SKM-1 treated with dmso at 0.1 percent for 144 hours (cell line): Measurements from ENCODE around the gene MASP1.

ENCODE experiments used
- DNase-seq: peaks from one replicate; lab custom pipeline; 2025; ENCODE audit not compliant: unreplicated experiment; lab: John Stamatoyannopoulos, UW

The MASP1 gene

DNA sequence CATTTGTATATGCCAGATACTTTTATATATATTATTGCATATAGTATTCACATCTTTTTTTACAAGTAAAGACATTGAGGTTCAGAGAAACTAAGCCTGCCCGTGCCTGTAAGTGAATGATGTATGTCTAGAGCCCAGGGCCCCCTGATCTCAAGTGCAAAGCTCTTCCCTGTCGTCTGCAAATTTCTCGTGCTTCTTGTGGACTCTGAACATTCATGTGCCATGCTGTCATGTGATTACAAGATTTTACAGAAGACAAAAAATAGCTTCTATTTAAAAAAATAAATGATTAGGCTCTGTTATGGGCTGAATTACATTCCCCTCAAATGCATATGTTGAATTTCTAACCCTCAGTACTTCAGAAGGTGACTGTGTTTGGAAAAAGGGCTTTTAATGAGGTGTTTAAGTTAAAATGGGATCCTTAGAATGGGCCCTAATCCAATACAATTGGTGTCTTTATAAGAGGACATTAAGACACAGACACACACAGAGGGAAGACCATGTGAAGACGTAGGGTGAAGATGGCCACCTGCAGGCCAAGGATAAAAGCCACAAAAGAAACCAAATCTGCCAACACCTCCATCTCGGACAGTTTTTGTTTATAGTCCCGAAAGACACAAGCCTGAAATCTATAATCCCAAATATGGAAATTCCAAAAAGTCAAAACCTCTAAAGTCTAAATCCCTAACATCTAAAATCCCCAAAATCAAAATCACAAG, 3.9 kb upstream of the MASP1 start:
- DNase-seq: no peak

GRCh38 chr3:187293516-187294430, 2.2 kb upstream of the MASP1 start:
- no peak for DNase-seq

- no peak for DNase-seq
These were observed 1.3 kb upstream of the MASP1 start for GRCh38 chr3:187292631-187293515.

DNA sequence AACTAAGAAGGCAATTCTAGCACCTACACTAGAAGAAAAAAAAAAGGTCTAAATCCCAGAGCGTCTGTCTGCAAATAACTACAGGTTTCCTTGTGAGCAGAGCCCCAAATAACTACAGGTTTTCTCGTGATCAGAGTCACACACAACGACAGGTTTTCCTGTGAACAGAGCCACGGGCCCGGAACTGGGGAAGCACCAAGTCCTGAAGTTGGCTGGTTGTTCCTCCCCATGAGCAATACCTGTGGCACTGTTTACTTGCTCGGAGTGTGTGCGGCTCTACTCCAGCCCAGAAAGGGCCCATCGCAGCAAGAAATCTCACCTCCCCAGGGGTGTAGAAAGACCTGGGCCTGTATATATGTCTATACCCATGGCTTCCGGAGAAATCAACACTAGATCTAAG, 644 bp upstream of the MASP1 start:
- no peak for DNase-seq

DNA sequence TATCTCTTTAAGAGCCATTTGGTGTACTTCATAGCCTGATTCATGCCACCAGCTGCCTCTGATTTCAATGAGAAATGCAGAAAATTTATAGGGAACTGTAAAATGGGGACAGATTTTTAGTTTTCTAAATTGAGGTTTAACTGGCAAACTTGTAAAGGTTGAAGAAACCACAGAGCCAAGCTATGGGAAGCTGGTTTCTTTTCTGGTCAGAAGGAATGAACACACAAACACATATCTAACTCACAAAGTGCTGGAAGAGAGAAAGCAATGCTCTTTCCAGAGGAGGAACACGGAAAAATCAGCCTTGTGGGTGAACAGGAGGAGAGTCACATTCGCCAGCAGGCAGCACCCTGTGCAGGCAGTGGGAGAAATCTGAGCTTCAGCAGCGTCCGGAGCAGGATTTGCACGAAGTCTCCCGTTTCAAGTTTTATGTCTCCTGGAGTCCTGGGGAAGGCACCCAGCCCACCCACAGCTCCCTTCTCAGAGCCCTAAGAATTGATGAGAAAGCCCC, 481 bp downstream of the MASP1 start:
- DNase-seq: no peak

DNA sequence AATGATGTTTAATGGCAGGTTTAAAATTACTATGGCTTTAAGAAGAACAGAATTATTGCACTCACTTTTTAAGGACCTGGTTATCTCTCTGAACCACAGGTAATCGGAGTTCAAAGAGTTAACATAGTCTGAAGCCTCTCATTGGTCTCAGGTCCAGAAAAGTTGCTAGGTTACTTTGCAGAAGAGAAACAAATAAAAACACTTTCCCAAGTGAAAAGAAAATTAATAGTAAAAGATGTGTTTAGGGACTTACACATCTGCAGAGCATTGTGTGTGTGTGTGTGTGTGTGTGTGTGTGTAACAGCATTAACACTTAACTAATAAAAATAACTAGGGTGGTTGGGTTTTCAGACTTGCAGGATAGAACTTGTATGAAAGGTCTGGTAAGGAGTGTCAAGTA, 1.0 kb downstream of the MASP1 start:
- no peak for DNase-seq

DNA sequence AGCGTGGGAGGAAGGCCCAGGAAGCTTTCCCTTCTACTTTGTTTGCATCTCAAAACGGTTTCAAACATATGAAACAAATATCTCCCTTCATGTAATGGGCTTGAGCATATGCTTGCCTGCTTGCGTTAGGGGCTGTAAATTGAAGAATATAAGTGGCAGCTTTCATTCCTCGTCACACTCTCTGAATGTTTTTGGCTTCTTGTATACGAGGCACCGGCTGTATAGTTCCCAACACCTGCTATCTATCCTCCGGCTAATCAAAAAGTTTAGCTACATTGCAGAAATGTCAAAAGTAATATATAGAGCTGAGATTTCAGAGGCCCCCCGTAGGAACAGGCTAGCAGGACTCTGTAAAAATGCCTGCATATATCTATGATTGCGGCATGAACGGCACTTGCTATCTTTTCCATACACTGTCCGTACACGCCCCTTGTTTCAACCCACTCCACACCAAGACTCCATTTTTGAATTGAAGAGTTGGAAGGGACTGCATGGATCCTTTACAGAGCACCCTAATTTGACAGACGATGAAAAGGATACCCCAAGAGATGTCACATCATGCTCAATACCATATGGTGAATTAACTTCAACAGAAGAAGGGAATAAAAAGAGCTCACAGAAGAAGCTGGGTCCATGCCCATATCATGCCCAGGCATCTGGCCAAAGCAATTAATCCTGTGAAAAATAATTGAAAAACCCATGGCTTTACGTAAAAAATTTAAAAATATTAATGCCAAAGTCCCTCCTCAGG, 2.5 kb downstream of the MASP1 start:
- no peak for DNase-seq

- peak; percentile 34 for DNase-seq
These were observed 3.2 kb downstream of the MASP1 start for GRCh38 chr3:187288131-187288854.

GRCh38 chr3:187287256-187287655, 4.3 kb downstream of the MASP1 start:
- no peak for DNase-seq

GRCh38 chr3:187286467-187287059, 5.0 kb downstream of the MASP1 start:
- DNase-seq: no peak

DNA sequence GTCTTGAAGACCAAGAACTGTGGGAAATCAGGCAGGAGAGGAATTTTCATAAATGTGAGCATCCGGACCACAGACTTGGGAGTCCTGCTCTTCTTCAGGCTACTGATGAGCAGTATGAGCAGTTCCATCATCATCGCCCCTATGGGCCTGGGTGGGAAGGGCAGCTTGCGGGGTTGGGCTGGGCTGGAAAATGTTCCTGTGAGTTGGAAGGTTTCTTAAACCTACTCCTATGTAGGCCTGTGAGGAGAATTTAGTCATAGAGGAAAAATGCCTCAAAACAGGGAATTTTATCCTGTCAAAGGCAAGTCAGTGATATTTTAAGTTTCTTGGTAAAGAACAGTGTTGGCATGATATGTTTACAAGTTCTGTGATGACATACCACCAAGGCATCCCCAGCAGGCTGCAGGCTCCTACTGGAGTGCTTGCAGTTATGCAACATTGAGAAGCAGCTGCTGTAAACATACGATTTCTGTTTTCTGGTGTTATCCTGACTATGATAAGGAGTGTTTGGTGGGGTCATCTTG, 10.3 kb downstream of the MASP1 start:
- no peak for DNase-seq

GRCh38 chr3:187280644-187281043, 10.9 kb downstream of the MASP1 start:
- DNase-seq: no peak

GRCh38 chr3:187277129-187277462, 14.4 kb downstream of the MASP1 start:
- DNase-seq: no peak

DNA sequence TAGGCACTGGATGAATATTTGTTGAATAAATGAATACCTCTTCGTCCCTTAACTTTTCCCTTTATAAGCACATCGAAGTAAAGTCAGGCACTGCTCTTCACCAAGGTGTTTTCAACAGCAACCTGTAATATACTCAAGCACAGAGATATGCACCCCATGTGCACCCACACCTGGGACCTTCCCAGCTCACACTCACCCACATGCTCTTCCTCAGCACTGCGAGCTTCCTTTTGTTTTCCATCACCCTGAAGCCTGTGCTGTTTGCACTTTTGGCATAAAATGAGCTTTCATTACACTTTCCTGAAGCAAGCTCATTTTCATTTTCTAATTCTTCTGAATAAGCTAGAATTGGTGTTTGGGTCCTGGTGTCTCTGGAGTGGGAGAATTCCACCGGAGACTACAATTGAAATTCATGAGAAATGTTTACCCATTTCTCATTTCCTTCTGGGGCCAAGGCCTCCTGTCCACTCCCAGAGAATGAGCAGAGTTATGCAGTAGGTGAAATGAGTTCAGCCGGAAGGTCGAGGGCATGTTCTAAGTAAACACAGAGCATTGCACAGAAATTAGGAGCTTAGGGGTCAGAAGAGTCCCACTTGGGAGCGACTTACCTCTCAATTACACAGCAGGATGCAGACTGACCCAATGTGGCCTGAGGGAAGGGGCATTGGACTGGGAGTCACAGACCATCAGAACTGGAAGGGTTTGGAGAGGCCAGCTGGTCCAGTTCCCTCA, 15.0 kb downstream of the MASP1 start:
- DNase-seq: no peak

DNA sequence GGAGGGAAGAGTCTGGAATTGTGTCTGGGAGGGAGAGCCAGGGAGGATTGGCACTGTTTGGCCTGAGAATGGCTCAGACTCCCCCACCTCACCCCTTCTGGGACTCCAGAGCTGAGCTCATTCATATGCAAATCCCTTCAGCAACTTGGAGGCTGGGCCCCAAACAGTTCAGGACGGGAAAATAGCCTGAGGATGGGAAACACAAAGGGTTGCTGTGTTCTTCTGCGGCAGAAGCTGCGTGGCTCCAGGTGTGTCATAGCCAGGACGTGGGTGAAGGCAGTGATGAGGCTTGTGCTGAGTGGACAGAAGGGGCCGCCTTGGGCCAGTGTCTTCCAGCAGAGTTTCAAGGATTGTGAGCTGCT, 16.6 kb downstream of the MASP1 start:
- no peak for DNase-seq

GRCh38 chr3:187274315-187274976, 17.1 kb downstream of the MASP1 start:
- no peak for DNase-seq

- no peak for DNase-seq
These were observed 20.0 kb downstream of the MASP1 start for GRCh38 chr3:187271582-187271981.

GRCh38 chr3:187269486-187269885, 22.1 kb downstream of the MASP1 start:
- DNase-seq: no peak
